ENCODE measurements around the gene NMNAT3.
A peak's percentile ranks its signal among the peaks of the same experiment; 100 is the strongest.

Gene NMNAT3

DNA sequence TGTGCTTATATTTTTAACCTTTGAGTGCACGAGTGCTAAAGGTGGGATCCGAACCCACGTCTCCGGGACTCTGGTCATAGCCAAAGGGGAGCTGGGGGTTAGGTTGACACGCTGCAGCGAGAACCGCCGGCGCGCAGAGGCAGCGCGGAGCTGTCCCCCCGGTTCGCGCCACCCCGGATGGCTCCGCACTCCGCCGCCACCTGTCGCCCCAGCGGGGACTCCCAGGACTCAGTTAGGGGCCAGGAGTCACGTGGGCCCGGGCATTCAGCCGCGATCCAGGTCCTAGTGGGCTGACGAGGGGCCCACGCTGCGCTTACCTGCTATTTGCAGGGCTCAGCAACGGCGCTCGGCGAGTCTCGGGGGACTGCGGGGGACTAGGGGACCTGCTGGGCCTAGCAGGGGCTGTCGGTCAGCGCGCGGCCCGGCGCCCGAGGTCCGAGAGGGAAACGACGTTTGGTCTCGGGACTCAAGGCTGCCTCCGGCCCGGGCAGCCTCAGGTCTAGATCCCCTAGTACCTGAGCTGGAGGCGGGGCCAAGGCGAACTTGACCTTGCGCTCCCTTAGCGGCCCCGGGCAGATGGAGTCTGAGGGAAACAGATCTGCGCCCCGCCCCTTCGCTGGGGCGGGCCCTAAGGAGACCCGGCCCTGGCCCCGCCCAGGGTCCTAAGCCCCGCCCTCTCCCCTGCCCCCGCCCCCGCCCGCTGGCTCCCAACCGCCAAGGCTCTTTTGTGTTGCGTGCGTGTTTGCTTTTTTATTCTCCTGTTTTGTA is at the start of gene NMNAT3:
NMNAT3 (minus strand) TSS at position 585 of the 768 bp plus-strand sequence. CDS start 50,248 bp downstream, outside the sequence.
- DNase-seq (ENCODE audit: low spot score), result peak; percentile 90

DNA sequence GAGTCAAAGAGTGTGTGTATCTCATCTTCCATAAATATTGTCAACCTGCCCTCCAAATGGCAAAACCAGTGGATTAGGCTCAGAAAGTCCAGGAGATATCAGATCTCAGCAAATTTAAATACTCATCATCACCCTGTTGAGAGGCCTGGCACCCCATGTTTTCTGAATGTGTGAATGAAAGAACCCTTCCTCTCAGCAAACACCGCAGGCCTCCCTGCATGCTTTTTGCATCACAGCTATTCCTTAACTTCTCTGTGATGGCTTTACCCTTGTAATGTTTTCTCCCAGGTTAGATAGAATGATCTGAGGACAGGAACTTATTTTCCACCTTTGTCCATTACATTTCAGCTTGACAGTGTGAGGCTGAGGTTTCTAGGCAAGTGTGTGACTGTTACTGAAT is 43.6 kb upstream of the NMNAT3 start:
- DNase-seq (ENCODE audit: low spot score), result no peak

DNA sequence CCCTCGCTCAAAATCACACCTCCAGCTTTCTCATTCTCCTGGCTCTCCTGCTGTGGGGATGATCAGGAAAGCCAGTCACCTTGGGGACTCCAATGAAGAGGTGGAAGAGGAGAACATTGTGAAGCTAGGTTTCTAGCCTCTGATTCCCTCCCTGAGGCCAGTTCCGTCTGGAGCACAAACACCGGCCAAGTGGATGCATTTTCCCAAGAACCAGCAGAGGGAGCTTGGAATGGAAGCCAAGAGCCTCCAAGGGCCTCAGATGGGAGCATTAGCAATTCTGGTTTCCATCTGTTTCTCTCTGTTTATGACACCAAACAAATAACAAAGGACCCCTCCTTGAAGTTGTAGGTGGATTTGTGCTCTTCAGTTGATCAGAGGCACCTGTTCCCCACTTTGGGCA is 40.6 kb upstream of the NMNAT3 start:
- DNase-seq (ENCODE audit: low spot score), result peak; percentile 50

DNA sequence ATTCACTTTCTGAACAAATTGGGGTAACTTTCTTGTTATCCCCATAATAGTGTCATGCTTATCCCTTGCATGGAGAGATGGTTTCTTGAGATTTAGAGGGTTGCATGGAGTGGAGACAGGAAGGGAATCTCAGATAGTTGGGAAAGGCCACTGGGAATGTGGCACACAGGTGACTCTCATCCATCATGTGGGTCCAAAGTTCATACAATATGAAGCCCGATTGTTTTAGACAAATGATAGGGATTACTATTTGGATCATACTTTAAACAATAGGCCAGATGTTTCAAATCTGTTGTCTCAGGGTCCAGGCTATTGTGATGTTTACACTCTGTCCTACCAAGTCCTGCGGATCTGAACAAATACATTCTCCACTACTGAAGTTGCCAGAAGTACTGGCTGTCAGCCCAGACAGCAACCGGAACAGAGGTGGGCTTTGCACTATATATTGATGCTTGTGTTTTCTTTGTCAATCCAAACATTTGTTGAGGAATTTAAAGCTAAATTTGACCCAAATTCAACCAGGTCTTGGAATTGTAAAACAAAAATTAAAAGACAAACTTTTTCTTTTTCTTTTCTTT is 39.2 kb upstream of the NMNAT3 start:
- DNase-seq (ENCODE audit: low spot score), result no peak

DNA sequence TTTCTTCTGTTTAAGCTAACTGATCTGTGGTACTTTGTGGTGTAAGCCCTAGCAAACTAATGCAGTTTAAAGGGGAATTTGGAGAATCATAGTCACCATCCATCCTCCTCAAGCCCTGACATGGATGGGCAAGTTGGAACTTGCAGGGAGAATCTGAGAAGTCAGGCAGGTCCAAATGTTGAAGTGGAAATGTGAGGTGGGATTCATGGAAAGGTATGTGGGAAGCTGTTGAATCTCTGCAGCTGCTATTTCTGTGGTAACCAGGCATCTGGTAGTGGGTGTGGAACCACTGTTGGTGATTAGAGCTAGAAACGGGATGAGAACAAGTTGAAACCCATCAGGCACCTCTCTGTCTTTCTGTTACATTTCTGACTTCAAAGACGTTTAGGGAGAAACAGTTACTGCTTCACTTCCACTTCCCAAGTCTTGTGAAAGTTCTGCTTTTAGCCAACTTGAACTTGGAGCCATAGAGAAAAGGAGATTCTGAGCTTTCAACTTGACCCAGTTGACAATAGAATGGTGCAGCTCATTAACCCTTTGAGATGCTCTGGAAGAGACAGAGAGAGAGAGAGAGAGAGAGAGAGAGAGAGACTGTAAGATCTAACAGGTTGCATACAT is 38.1 kb upstream of the NMNAT3 start:
- DNase-seq (ENCODE audit: low spot score), result no peak

DNA sequence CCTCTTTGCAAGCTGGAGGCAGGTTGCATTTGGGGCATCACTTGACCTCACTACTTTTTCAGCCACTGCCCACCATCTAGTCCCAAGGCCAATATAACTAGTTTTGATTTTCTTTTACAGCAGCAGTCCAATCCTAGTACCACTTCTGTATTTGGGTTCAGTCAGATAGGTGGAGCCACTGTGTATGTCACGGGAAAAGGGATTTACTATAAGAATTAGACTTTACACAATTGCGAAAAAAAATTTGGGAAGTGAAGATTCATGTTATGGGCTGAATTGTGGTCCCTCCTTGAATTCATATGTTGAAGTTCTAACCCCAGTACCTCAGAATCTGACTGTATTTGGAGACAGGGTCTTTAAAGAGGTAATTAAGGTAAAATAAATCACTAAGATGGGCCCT is 37.4 kb upstream of the NMNAT3 start:
- no peak for DNase-seq (ENCODE audit: low spot score)

DNA sequence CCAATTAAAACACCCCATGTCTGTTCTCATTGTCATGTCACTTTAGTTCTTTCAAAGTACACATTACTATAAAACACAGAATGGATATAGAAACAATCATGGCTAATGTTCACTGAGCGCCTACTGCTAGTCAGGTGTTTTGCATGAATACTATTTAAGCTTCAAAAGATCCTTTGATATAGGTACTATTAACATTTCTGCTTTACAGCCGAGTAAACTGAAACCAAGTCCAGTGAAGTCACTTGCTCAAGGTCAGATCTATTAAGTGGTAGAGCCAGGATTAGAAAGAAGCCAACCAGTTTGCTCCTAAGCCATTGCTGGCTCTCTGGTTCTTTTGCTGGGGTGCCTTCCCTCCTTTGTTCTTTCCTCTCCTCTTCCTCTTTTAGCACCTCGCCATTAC is 32.4 kb upstream of the NMNAT3 start:
- DNase-seq (ENCODE audit: low spot score), result no peak

DNA sequence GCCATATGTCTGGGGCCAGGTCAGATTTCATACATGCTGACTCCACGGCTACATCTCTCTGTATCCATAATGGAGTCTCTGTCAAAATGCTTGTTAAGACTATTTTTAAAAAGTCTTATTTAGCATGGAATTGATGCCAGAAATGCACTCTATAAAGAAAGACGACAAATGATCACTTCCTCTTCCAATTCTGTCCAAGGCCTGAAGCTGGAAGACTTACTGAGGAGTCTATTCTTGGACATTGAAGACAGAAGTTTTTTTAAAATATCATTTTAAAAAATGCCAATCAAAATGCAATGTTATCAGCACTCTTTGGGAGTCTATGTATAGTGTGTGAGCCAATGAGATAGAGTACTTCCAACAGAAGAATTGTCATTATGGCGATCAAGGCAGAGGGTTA is 27.9 kb upstream of the NMNAT3 start:
- DNase-seq (ENCODE audit: low spot score), result no peak

DNA sequence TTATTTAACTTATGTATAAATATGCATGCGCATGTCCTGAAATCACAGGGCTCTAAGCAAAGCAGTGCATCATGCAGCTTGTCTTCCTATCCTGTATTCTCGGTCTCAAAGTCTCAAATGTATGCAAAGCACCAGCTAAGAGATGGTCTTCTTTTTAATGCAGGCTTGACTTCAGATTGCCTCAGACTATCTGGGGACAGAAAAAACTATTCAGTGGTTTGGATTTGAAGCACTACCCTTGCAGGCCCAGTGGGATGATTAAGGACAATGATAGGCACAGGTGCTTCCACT is 18.5 kb upstream of the NMNAT3 start:
- no peak for DNase-seq (ENCODE audit: low spot score)

DNA sequence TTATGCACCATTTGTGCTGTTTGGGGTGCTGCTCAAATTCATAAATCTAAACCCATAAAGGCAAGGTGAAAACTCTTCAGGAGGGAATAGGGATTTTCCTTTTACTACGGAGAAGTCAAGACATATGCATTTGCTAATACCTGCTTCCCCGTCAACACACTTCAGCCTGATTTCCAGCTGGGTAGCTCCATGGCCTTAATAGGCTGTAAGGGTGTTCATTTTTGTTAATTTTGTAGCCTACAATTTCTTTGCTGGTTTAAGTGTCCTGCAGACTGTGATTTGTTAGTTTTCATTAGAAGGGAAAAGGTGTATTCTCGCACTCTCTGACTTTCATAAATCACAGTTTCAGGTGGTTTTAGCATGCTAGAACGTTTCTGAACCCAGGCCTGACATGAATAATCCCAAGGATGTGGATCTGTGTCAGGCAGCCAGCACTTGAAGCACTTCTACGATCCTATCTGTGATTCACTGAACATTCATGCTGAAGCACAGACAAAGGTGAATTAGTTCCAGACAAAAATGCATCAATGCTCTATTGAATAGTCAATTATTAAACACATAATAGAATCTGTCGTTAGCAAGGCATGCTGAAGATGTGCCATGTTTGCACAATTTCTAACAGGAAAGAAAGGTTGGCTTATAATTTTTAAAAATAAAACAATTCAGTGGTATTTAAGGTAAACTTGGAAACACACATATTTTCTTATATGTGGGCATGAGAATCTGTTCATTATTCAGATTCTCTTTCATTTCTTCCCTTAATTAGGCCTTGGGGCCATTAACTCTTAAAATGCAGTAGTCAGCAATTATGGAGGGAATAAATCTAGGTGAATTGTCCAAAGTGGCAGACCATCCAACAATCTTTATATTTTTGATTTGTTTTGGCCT is 17.9 kb upstream of the NMNAT3 start:
- DNase-seq (ENCODE audit: low spot score), result peak; percentile 95

DNA sequence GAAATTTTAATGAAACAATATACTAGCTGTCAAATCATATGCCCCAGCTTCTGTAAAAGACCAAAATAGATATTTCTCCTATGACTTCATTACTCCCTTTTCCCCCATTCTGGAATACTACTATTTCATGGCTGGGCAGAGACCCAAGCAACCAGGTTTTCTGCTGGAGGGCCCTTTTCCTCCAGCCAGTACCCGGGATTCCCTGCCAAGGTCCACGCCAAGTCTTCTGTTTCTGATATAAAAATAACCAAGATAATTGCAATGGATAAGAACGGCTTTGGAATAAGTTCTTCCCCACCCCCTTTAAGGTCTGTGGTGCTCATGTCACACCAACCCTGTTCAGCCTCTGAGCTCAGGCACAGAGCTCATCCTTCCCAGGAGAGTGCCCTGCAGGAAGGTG is 17.2 kb upstream of the NMNAT3 start:
- no peak for DNase-seq (ENCODE audit: low spot score)

DNA sequence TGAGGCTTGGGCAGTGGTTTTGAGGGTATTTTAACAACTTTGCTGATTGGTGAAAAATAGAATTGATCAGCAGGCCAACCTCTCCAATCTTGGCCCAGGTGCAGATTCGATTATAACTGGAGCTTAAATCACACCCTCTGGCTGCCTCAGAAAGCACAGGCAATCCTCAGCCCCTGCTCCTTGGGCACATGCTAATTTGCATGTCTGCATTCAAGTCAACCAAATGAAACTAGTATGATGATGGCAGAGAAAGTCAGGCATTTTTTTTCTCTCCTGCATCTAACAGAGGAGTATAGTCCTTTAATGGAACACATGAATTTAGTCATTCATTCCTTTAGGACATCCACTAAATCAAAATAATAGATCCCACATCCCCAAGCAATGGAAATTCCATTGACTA is 16.8 kb upstream of the NMNAT3 start:
- peak; percentile 10 for DNase-seq (ENCODE audit: low spot score)

DNA sequence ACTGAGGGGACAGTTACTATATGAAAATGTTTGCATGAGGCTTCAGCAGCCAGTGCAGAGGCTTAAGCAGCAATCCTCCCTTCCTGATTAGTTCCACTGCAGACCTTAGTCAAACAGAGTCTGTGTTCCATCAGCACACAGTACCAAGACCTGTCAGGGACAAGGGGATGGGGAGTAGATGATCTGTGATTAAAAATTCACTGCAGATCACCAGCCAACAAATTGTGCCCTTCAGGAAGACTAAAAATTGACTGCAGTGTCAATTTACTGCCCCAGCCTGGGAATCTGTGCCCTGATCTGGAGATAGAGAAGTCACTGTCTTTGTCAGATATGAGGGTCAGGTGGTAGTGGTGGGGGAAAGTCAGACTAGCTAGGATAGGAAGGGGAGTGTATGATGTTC is 13.8 kb upstream of the NMNAT3 start:
- no peak for DNase-seq (ENCODE audit: low spot score)

DNA sequence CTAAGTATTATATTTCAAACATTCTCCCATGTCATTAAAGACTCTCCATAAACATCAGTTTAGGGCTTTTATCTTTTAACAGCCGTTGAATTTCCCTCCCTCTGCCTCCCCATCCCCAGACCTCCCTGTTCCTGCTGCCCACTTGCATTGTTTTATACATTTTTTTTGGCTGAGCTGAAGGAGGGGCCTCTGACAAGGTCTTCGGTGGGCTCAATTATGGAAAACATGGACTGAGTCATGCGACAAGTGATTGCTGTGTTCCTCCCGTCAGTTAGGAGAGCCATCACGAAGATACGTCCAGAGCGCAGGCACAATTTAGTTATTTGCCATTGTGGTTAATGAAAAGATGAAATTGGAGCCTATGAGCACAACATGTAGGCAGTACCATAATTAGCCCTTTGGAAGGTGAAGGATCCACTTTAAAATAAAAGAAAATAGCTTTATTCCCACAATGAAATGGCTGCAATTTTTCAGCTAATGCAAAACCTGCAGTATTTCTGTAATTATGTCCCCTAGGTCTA is 12.0 kb upstream of the NMNAT3 start:
- DNase-seq (ENCODE audit: low spot score), result no peak

DNA sequence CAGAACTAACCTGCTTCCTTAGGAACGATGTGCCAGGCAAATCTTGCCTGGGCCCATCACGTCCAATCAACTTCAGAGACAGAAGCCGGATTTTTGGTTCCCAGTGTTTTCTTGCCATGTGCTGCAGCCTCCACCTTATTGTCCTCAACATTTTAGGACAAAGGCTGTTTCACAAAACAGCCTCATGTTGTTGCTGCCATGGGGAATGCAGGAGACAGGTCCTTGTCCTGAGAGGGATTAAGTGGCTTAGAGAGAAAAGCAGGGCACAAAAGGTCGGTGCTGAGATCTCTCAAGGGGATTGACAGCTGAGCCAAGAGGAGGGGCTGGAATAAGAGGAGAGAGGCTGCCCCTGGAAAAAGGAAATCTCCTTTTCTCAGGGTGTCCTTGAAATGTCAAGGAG is 11.3 kb upstream of the NMNAT3 start:
- DNase-seq (ENCODE audit: low spot score), result no peak

DNA sequence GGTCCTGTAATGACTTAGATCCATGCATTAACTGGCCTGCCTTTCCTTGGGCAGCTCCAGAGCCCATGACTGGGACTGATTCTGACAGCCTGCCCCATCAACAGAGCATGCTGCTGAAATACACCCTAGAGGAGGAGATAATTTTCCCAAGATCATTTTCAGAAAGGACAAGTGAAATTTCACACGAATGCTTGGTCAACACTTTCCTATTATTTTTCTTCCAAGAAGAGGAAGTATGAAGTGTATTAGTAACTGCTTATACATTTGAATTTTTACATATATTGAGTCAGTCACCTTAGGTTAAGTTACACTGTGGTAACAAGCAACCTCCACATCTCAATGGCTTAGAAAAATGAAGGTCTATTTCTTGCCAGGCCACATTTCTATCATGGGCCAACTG is 9.7 kb upstream of the NMNAT3 start:
- DNase-seq (ENCODE audit: low spot score), result no peak

DNA sequence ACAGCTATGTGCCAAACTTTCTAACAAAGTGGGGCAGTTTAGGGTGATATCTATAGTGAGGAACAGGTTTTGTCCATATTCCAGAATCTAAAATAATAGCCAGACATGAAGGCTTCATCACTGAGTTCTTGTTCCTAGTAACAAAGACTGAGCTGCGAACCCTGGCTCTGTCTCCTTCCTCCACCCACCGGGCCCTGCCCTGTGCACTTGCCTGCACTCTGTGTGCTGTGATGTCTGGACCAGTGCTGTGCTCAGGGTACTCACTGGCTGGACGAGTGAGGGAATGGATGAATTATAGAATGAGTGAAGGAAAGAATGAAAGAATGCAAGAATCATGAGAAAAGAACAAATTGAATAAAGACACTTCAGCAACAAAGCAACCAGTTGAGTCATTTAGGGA is 8.9 kb upstream of the NMNAT3 start:
- DNase-seq (ENCODE audit: low spot score), result no peak

DNA sequence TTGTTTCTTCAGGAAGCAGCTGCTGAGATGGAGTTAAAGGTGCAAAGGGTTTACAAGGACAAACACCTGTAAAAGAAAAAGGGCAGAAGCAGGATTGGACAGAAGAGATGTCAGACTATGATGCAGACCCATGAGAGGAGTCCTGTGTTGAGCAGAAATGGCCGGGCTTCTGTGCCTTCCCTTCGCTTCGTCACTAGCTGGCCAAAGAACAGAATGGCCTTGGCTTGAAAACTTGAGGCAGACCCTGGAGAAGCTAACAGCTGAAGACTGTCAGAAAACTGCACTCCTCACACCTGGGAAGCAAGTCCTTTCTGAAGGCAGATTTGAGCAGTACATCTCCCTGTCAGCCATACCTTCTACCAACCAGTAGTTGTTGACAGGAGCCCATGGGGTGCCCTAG is 8.4 kb upstream of the NMNAT3 start:
- no peak for DNase-seq (ENCODE audit: low spot score)

DNA sequence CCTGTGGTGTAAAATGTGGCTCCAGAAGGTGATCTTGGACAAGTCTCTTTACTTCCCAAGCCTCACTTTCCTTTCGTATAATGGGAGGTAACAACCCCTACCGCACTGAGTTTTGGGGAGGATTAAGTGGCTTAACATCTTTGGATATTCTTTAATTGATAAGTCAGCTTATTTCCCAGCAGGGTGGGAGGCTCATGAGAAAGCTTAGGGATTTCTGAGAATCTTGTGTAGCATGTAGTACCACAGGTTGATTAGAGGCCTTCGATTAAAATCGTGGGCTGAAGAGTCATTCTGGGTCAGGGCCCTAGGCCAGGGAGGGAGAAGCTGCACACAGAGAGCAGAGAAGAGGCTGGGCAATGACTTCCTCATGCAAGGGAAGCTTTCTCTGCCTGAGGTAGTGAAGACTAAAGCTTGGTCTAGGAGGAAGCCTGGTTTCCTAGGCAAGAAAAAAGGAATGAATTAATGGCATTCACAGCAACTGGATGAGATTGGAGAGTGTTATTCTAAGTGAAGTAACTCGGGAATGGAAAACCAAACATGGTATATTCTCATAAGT is 1.5 kb upstream of the NMNAT3 start:
- no peak for DNase-seq (ENCODE audit: low spot score)

DNA sequence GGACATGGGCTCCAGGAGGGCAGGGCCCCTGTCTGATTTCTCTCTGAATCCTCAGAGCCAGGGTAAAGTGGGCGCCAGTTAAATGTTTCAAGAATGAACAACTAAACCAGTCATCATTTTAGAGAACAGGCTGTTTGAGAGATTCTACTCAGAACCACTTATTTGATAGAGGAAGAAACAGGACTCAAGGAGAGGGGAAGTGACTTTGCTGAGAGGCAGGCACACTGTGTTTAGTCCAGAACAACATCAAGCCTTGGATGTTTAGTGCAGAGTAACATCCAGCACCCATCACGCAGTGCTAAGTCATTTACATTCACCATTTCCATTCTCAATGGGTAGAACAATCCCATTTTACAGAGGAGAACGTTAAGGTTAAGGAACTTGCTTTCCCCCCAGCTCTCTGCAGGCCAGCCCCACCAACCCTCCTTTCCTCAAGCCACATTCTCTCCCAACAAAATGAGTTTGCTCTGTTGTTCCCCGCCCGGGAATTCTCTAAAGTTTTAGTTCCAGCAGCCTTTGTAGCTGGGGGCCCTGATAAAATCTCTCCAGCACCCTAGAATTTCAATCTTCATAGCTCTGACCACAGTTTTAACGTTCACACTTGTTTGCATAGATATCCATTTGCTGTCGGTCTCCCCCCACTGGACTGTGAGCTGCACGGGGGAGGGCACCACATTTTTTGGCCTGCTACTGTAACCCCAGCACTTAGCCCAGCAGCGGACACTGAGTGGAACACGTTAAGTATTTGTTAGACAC is 962 bp downstream of the NMNAT3 start:
- no peak for DNase-seq (ENCODE audit: low spot score)

DNA sequence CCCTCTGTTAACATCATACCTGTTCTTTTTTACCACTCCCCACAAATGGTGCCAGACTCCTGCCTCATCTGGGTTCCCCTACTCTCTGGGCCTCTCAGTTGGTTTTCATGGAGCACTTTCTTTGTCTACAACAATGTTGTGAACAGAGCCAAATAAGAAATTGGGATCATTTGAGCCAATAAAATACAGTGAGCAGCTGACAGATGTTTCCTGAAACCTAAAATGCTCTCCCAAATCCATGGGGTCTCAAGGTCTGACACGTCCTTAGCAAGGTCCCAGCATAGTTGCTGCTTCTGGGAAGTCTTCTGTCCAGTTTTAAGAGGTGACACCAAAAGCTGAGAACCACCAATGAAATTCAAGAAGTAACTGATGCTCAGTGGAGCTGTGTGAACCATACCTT is 1.7 kb downstream of the NMNAT3 start:
- no peak for DNase-seq (ENCODE audit: low spot score)

DNA sequence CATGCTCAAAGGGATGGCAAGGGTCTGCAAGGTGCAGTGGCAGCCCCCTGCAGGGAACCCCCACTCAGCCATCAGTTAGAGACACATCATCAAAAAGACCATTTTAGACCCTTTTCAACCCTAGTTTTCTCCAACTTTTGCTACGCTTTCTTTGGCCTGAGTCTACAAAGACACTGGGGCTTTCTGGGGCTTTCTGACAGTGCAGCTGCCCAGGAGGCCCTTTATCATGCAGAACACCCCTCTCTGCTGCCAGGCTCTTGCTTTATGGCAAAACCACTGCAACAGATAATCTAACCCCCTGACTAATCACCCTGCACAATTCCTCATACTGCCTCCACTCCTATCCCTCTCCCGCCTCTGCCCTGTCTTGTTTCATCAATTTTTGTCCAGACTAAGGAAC is 2.4 kb downstream of the NMNAT3 start:
- DNase-seq (ENCODE audit: low spot score), result no peak

All from kidney tubule cell (primary cell).